GM21423 (cell line): ENCODE data around the gene SMARCE1.
A peak's percentile ranks its signal among the peaks of the same experiment; 100 is the strongest.

Experiments used
- ATAC-seq: cut with Tn5 transposase; IDR thresholded peaks from one replicate; pipeline ENCODE4 v1.9.1; 2021; ENCODE audit warnings: mild to moderate bottlenecking, moderate library complexity; ENCODE audit not compliant: unreplicated experiment

The SMARCE1 gene

DNA sequence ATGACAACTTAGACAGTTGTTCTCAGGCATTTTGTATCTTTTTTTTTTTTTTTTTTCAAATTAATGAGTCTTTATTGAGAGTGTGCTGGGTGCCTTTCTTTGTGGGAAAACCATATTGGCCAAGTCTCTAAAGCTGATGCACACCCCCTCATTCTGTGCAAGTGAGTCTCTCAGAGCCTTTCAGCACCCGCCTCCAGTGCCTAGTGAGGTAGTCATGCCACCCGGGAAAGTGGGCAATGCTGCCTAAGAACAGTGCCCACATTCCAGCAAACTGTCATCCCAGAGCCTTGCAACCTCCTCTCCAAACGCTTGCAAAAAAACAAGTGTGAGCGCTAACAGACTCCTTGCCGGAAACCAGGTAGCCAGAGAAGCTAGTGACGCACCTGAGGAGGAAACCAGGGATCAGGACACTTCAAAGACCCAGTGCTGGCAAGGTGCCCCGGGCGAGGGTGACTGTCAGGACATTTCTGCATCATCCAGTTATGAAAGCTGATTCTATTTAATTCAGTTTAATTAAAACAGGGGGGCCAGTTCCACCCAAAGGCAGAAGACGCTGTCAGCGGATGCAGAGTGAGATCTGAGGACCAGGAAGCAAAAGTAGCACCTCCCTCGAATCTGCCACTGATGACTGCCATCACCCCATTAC lies 34.9 kb downstream of the SMARCE1 start:
- no peak for ATAC-seq

DNA sequence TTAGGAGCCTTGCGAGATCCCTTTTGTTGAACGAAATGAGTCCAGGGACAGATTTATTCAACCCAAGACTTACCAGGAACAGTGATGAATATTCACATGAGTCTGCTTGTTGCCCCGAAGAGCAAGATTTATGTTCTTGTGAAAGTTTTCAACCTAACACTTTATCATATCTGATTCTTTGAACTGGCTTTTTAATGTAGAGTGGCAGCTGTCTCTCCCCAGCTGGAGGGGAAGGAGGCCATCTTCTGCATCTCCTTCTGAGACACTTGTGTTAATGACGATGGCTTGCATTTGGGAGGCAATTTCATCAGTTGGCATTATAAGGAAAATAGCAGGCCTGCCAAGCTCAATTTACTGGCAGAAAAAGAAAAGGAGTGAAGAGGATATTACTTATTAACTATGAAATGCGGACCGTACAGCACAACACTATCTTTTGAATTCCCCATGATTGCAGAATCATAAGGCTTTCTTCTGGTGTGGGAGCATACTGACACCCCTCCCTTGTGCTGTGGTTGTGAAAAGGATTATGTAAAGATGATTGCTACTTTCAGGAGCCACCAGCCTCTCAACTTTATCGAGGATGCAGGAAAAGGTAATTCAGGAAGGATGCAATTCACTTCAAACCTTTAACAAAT lies 35.7 kb downstream of the SMARCE1 start:
- no peak for ATAC-seq

DNA sequence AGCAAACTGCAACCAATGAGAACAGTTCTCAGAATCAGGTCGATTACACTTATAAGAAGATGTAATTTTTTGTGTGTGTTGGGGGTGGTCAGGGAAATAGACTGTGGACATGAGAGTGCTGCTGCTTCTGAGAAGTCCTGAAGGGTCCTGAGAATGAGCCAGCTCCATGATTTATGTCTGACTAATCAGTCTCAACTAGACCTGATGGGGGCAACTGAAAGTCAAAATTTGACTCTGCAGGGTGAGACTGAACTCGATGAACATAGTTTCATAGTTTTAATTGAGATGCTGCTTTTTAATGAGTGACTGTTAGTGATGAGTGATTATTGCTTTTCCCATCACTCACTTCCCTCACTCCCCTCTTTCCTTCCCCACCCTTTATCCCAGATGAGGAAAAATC lies 37.3 kb downstream of the SMARCE1 start:
- no peak for ATAC-seq

DNA sequence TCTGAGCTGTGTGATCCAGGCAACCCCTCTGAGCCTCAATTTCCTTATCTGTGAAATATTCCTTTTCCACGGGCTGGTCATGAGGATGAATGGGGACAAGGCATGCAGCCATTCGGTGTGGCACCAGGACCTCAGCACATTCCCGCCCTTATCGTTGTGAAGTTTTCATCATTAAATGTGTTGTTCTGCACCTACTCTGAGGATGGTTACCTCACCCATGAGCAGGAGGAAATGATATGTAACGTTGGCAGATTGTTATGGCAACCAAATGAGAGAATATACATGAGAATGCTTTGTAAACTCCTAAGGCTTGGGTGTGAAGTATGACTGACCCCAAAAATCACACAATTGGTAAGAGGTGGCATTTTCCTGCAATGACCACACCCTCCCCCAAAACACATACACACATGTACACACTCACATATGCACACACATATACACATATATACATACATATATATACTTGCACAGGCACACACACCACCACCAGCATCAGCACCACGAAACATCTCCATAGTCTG lies 39.5 kb downstream of the SMARCE1 start:
- no peak for ATAC-seq

DNA sequence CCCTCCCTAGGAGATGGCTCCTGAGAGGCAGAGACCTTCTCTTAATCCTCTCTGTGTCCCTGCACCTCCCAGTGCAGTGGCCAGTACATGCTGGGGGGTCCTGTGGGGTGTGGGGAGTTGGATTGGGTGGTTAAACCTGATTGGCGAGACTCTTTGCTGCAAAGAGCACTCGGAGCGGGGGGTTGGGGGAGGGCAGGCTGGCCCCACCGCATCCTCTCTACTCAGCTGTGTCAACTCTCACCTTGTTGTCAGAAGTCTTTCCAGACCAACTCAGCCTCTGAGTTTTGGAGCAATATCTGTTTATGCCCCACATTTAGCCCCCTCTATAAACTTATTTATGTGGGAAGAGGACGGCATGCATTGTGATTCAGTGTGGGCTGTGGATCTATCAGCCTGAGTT lies 40.0 kb downstream of the SMARCE1 start:
- ATAC-seq, result no peak

DNA sequence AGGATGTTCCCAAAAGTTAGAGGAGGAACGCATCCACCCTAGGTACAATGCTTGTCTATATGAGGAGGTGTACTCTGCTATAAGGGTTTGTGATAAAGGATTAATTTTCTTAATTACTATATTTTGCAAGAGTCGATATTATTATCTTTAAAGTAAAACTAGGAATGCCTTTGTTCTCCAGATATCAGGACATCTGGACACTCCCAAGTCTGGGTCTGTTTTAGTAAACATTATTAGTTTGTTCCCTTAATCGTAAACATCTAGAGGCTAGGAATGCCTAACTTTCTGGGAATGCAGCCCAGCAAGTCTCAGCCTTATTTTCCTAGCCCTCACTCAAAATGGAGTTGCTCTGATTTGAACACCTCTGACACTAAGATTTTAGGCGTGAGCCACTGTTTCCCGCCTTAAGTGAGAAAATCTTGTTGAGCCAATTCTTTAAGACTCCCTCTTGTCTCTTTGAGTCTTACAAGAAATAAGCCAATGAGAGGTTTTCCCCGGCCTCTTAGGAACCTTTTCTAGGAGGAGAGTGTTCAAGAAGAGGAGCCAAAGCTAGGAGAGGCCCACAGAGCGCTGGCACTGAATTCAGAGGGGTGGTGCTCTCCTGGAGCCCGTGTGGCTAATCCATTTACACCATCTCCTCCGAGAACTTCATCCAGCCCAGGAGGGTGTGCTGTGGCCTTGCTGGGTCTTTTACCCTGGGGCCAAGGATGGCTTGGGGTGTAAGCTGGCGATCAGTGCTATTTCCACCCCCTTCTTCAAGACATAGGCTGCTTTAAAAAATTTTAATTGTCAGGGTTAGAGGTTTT lies 40.9 kb downstream of the SMARCE1 start:
- ATAC-seq, result no peak

DNA sequence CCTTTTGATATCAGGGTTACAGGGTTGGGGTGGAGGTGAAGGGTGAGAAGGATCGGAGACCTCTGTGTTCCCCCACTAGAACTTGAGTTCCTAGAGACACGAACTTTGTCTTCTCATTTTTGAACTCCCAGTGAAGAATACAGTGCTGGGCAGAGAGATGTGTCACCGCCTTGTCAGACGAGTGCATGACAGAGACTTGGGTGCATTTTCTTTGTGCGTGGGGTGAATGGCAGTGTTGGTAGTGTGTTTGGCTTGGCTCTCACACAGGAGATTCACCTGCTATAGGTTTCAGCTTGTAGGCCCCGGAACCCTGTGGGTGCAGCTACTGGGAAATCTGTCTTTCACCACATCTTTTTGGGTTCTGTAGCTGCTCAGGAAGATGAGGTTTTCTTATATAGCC lies 42.3 kb downstream of the SMARCE1 start:
- ATAC-seq, result no peak

DNA sequence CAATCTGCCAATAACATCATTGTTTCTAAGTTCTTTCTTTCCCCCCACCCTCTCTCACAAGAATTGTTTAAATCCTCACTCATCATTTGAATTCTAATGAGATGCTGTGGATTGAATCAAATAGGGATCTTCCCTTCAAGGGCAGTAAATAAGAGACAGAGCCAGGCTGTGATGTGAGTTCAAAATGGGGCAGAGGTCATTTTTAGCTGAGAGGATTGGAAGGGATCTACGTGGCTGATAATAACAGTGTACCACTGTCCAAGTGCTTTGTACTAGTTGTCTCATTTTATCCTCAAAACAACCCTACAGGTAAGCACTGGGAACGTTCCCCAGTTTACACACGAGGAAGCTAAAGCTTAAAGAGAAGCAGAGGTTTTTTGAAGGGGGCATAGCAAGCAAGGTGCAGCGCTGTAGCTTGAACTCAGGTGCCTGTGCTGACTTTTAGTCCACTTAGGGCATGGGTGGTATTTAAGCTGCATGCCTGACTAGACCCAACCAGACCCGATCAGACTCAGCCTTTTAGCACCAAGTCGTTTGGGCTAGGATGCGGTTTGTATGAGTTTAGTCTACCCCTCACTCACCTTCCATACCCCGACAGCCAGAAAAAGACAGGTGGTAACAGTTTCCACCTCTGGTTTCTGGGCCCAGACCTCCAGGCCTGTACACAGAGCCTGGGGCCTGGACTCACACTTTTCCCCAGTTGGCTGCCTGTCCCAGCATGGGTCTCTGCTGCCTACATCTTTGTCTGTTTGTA lies 43.1 kb downstream of the SMARCE1 start:
- no peak for ATAC-seq

DNA sequence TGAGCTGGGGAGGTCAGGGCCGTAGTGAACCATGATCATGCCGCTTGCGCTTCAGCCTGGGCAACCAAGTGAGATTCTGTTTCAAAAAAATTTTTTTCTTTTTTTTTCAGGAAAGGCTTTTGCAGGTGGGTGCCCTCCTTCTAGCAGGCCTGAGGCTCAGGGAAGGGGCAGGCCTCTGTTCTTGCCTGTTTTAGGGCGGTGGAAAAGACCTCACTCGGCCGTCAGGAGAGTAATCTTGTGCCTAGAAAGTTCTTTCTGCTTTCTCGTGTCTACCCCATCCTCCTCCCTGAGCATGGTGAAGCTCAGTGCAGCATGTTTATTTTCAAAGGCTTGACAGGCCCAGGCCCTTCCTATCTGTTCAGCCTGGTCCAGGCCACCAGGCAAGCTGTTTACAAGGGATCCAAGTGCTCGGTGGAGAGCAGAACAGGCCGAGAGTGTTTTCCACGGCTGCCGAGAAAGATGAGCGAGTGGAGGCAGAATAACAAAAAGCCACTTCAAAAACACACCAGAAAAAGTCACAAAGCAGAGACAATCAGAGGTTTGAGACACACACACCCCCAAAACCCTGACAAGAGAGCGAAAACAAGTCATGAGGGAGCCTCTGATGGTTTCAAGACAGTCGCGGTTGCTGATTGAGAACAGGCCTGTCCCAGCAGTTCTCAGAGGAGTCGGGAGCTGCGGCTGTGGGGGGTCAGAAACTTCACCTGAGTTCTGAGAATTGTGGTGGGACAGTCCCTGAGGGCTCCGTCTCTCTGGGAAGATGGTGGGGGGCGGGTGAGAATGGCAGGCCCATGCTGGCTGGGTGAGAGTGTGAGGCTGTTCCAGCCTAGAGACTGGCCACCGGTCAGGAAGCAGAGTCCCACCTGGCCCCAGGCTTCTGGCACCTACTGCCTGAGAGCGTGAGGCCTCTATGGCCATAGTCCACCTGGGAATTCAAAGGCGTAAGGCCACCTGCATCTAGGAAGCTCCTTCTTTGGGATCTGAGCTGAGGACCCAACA lies 44.9 kb downstream of the SMARCE1 start:
- no peak for ATAC-seq

DNA sequence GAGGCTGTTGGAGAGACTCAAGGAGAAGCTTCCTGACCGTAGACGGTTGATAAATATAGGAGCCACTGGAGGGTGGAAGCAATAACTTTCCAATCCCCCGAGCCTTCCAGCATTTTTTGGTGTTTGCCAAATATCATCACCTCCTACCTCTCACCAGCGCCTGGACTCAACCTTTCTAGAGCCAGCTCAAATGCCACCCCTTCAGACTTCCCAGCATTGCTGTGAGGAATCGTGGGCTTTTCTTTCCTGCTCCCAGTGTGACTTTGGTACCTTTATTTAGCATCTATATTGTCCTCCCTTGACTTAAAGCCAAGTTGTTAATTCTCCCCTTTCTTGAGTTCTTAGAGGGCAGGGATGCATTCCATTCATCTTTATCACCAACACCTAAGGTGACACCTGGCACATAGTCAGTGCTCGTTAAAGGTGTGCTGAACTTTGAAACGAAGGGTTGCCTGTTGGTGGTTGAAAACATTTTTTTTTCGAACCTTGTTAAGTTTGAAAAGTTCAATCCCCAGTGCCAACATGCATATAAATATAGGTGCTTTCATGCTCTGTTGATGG lies 47.1 kb downstream of the SMARCE1 start:
- ATAC-seq, result no peak

DNA sequence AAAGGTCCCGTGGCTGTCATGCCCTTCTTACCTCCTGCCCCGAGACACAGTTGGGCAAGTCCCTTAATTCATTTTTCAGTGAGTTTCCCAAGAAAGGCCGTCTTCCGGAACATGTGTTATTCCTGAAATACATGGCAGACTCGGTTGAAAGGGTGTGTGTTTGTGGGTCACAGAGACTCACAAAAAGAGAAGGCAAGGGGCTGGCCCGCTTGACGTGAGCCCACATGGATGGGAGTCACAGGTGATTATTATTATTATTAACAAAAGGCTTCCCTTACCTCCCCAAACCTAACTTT lies 48.2 kb downstream of the SMARCE1 start:
- ATAC-seq, result no peak

DNA sequence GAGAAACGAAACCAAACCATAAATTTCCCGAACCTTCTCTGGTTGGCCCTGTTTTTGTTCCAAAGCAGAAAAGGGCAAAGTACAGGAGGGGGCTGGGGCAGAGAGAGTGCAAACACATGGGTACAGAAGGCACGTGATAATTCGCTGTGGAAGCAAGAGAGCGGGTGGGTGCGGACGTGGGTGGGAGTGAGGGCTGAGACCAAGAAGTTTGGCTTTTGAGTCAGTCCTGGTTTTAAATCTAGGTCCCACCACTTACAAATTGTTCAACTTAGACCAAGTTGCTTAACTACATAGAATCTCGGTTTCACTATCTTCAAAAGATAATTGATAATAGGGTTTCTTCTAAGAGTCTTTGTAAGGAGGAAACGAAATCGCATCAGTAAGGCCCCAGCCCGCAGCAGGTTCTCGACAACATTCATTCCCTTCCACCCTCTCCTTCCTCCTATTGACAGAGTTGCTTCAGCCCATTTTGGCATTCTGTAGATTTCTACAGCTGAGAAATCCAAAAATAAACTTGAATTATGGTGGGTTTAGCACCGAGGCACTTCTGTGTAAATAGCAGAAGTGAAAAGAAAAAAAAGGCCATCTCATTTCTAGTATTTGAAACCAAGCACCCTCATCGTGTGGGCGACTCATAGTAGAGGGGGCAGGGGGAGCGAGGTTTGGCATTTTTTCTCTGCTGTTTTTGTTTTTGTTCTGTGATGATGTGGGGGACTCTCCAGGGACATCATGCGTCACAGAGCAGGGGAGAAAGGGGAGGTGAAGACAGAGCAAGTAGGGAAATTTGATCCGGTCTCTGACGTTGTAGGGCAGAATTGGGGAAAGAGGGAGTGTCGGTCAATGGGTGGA lies 48.8 kb downstream of the SMARCE1 start:
- ATAC-seq, result peak; percentile 54

DNA sequence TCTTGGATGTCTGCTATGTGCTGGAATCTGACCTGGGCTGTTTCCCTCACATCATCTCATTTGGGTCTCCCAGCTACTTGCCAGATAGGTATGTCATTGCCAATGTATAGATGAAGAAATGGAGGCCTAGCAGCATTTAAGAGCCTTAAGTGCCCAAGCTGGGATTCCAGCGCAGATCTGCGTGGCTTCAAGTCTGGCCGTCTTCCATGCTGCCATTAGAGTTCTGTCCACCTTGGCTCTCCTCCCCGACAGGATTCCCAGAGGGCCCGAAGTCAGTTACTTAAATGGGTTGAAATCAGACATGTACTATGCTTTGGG lies 49.4 kb downstream of the SMARCE1 start:
- ATAC-seq, result no peak

DNA sequence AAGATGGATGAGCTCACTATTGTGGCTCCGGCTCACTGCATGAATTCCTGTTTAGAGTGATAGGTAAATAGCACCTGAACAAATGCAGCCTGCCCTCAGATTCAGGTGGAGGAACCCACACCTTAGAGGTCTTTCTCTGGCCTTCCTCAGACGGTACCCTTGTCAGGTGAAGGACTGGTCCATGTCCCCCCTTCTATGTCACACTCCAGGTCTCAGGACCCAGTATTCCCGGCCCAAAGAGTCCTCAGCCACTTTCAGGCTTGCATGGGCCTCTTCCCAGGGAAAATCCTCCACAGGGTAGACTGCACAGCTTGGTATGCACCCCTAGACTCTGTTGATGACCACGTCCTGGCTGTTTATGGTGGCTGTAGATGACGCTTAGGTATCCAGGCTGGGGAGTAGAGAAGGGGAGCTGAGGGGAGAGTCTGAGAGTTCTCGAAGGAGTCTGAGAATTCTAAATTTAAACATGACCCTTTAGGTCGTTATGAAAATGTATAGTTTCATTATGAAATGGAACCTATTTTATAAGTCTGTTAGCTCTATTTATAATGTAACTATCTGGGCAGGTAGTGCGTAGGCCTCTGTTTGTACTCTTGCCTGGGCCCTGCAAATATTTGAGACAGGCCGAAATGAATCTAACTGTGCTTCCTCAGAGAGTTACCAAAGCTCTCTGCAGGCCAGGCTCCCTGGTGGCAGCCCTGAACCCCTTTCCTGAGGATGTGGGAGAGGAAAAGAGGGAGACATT lies 49.9 kb downstream of the SMARCE1 start:
- ATAC-seq, result no peak

DNA sequence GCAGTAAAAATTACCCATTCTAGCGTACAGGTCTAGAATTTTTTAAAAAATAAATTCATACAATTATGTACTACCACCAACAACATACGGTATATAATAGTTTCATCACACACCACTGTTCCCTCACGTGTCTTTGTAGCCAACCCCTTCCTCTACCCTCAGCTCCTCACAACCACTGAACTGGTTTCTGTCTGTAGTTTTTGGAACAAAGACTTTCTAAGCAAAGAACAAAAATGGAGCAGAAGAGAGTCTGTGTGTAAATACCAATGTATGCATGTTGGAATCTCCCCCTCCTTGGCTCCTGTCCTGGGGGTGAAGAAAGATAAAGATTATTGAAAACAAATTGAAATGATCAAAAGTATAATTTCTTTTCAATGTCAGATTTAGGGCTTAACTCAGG lies 50.5 kb downstream of the SMARCE1 start:
- no peak for ATAC-seq

DNA sequence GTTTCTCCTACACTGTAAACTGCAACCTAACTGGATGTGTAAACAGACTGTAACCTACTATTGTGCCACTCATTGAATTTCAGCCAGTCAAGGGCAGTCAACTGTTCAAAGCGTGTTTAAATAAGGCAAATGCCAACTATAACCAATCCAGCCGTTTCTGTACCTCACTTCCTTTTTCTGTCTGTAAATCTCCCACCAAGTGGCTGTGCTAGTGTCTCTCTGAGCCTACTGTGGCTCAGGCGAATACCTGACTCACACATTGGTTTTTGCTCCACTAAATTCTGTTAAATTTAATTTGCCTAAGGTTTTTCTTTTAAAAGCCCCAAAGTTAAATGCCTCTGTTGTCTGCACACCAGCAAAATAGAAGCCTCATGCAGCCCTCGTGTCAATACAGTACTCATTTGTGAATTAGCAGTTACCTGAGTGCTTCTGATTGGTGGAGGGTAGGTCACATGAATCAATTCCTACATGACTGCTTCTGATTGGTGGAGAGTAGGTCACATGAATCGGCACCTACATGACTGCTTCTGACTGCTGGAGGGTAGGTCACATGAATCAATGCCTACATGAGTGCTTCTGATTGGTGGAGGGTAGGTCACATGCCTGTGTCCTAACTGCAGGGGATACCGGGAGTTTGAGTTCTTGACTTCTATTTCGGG lies 51.2 kb downstream of the SMARCE1 start:
- ATAC-seq, result no peak

DNA sequence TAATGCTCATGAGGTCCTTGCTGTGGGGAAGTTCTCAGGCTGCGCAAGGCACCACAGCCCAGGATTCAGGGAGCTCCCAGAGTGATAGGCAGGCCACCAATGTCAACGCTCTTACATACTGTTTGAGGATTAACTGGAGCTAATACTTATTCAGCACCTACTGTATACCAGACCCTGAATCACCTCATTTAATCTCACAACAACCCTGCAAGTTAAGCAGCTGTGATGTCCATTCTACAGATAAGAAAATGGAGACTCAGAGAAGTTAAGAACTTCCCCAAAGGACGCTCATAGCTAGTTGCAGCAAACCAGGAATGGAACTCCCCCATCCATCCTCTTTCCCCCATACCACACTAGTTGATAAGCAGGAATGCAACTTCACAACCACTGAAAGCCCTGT lies 56.9 kb downstream of the SMARCE1 start:
- ATAC-seq, result no peak

DNA sequence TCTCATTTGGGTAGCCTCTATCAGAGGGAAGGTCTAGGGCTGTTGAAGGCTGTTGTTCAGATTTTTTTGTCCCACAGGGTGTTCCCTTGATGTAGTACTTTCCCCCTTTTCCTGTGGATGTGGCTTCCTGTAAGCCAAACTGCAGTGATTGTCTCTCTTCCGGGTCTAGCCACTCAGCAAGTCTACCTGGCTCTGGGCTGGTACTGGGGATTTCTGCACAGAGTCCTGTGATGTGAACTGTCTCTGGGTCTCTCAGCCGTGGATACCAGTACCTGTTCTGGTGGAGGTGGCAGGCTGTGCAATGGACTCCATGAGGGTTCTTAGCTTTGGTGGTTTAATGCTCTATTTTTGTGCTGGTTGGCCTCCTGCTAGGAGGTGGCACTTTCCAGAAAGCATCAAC lies 59.1 kb downstream of the SMARCE1 start:
- ATAC-seq, result no peak
